ENCODE data around the gene GIGYF2. TPM values are rescaled to one million over a fixed set of nuclear protein-coding genes. Genes with fewer than 3 reads are reported as not detected.

The GIGYF2 gene
- total RNA-seq, 2 donors from 2014 or later: 62.5 to 72.3 TPM

- H3K4me1 Mint-ChIP-seq: peaks cover 14% of the 10 kb centered on the region
- Histone ChIP-seq H3K36me3 (ENCODE audit: control insufficient read depth, insufficient read depth, low read length) (no peaks in the 10 kb centered on the region), H3K27ac (ENCODE audit: low read depth, low read length) (peak overlapping the region; percentile 82), H3K4me1 (ENCODE audit: control insufficient read depth, insufficient read depth, low read length) (no peaks in the 10 kb centered on the region), H3K4me3 (ENCODE audit: low read length) (no peak overlapping the region), H3K27me3 (ENCODE audit: control insufficient read depth, insufficient read depth, low read length, poor library complexity, severe bottlenecking) (no peaks in the 10 kb centered on the region), H3K9ac (ENCODE audit: extremely low read depth, low read length, poor library complexity, severe bottlenecking) (no peak overlapping the region), H3K9me3 (ENCODE audit: control insufficient read depth, low read length) (no peaks in the 10 kb centered on the region)
- 45 to 75% methylated on average over 4 of the region's 4 CpGs for WGBS, 2 experiments (ENCODE audit: insufficient coverage in 1 of 2, insufficient read length in 1 of 2)
- no peaks in the 10 kb centered on the region for H3K9me3 Mint-ChIP-seq
- no peak for TF ChIP-seq CTCF (conservative IDR thresholded peaks at IDR 0.05)
- no peak overlapping the region for H3K27ac Mint-ChIP-seq
- H3K27me3 Mint-ChIP-seq (ENCODE audit: insufficient read depth): peaks cover 3% of the 10 kb centered on the region
- no peak for DNase-seq
- H3K36me3 Mint-ChIP-seq (ENCODE audit: low read depth): no peaks in the 10 kb centered on the region
- H3K4me3 Mint-ChIP-seq: no peak overlapping the region
Measured at GRCh38 chr2:232652505-232652851, 44.7 kb upstream of the GIGYF2 start.

GRCh38 chr2:232653441-232653840, 43.7 kb upstream of the GIGYF2 start:
- no peak for TF ChIP-seq CTCF (conservative IDR thresholded peaks at IDR 0.05)
- Histone ChIP-seq H3K36me3 (ENCODE audit: control insufficient read depth, insufficient read depth, low read length) (no peaks in the 10 kb centered on the region), H3K27ac (ENCODE audit: low read depth, low read length) (no peak overlapping the region), H3K4me1 (ENCODE audit: control insufficient read depth, insufficient read depth, low read length) (no peaks in the 10 kb centered on the region), H3K4me3 (ENCODE audit: low read length) (no peak overlapping the region), H3K9me3 (ENCODE audit: control insufficient read depth, low read length) (no peaks in the 10 kb centered on the region), H3K27me3 (ENCODE audit: control insufficient read depth, insufficient read depth, low read length, poor library complexity, severe bottlenecking) (no peaks in the 10 kb centered on the region), H3K9ac (ENCODE audit: extremely low read depth, low read length, poor library complexity, severe bottlenecking) (no peak overlapping the region)
- peaks cover 3% of the 10 kb centered on the region for H3K27me3 Mint-ChIP-seq (ENCODE audit: insufficient read depth)
- no peaks in the 10 kb centered on the region for H3K9me3 Mint-ChIP-seq
- no peak overlapping the region for H3K4me3 Mint-ChIP-seq
- peaks cover 14% of the 10 kb centered on the region for H3K4me1 Mint-ChIP-seq
- H3K36me3 Mint-ChIP-seq (ENCODE audit: low read depth): no peaks in the 10 kb centered on the region
- 92 to 93% methylated on average over 4 to 7 of the region's 7 CpGs for WGBS, 2 experiments (ENCODE audit: insufficient coverage in 1 of 2, insufficient read length in 1 of 2)
- no peak overlapping the region for H3K27ac Mint-ChIP-seq
- DNase-seq: no peak

- WGBS, 2 experiments (ENCODE audit: insufficient coverage in 1 of 2, insufficient read length in 1 of 2): 88 to 91% methylated on average over 4 to 6 of the region's 6 CpGs
- Histone ChIP-seq H3K27me3 (ENCODE audit: control insufficient read depth, insufficient read depth, low read length, poor library complexity, severe bottlenecking) (no peaks in the 10 kb centered on the region), H3K4me3 (ENCODE audit: low read length) (no peak overlapping the region), H3K27ac (ENCODE audit: low read depth, low read length) (no peak overlapping the region), H3K9ac (ENCODE audit: extremely low read depth, low read length, poor library complexity, severe bottlenecking) (no peak overlapping the region), H3K9me3 (ENCODE audit: control insufficient read depth, low read length) (no peaks in the 10 kb centered on the region), H3K36me3 (ENCODE audit: control insufficient read depth, insufficient read depth, low read length) (no peaks in the 10 kb centered on the region), H3K4me1 (ENCODE audit: control insufficient read depth, insufficient read depth, low read length) (no peaks in the 10 kb centered on the region)
- H3K9me3 Mint-ChIP-seq: no peaks in the 10 kb centered on the region
- H3K36me3 Mint-ChIP-seq (ENCODE audit: low read depth): no peaks in the 10 kb centered on the region
- H3K27me3 Mint-ChIP-seq (ENCODE audit: insufficient read depth): peaks cover 3% of the 10 kb centered on the region
- DNase-seq: no peak
- no peak for TF ChIP-seq CTCF (conservative IDR thresholded peaks at IDR 0.05)
- peaks cover 14% of the 10 kb centered on the region for H3K4me1 Mint-ChIP-seq
- no peak overlapping the region for H3K4me3 Mint-ChIP-seq
- H3K27ac Mint-ChIP-seq: no peak overlapping the region
Measured at GRCh38 chr2:232655392-232655791, 41.7 kb upstream of the GIGYF2 start.
